HG02970 (cell line): ENCODE results near the gene BRCC3.
"Not testable (repeated sequence)": the region's sequence is repeated elsewhere in the genome, so short reads cannot be mapped to it uniquely, and the experiment has no call there.

Experiments used
- ATAC-seq: cut with Tn5 transposase; IDR thresholded peaks from one replicate; pipeline ENCODE4 v1.9.1; 2021; ENCODE audit warnings: mild to moderate bottlenecking, moderate library complexity, moderate number of reproducible peaks; ENCODE audit not compliant: unreplicated experiment, low FRiP score

The BRCC3 gene

GRCh38 chrX:155134255-155134654 is 62.9 kb downstream of the BRCC3 start:
- no peak for ATAC-seq

GRCh38 chrX:155143959-155144548 is 72.7 kb downstream of the BRCC3 start:
- no peak for ATAC-seq

DNA sequence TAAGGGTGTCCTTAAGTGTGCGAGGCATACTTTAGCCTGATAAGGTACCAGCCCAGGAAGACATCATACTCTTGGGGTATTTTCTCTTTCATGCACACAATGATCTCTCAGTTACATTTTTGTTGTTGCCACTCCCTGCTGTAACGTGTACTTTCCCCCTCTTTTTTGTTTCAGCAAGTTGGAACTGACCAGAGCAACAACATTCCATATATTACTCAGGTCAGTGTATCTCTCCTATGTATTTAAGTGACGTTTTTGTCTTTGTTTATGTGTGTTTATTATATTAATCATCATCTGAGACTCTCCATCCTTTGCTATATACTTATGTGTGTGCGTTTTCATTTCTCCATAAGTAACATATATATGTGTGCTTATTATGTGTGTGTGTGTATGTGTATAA is 73.6 kb downstream of the BRCC3 start:
- no peak for ATAC-seq

DNA sequence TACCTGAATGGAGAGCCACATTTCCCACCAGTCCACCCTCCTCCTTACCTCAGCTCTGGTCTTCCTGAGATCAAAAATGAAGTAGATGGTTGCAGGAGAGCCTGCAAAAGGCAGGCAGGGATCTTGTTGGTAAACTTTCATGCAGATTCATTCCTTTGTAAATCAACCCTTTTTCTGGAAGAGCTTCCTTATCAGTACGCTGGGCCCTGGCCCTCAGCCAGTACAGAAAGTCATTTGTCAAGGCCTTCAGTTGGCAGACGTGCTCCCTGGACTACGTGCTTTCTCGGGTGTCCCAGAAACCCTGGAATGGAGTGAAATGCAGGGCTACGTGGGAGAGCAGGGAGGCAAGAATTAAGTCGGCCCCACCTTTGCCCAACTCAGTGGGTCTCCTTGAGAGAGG is 76.3 kb downstream of the BRCC3 start:
- ATAC-seq = not testable (repeated sequence)

GRCh38 chrX:155148166-155148565 is 76.9 kb downstream of the BRCC3 start:
- not testable (repeated sequence) for ATAC-seq

GRCh38 chrX:155148724-155149537 is 77.6 kb downstream of the BRCC3 start:
- no peak for ATAC-seq

- no peak for ATAC-seq
Observed at GRCh38 chrX:155169881-155170280, 98.6 kb downstream of the BRCC3 start.
